ENCODE measurements around the gene SUPT4H1. TPM values are rescaled to one million over a fixed set of nuclear protein-coding genes. Genes with fewer than 3 reads are reported as not detected.

SUPT4H1 gene
- total and polyA plus RNA-seq, 9 of the 15 experiments (the other 6 are each of a cell fraction or from before 2014, with no cell fraction given) = 62.1 to 320 (median 117) TPM

DNA sequence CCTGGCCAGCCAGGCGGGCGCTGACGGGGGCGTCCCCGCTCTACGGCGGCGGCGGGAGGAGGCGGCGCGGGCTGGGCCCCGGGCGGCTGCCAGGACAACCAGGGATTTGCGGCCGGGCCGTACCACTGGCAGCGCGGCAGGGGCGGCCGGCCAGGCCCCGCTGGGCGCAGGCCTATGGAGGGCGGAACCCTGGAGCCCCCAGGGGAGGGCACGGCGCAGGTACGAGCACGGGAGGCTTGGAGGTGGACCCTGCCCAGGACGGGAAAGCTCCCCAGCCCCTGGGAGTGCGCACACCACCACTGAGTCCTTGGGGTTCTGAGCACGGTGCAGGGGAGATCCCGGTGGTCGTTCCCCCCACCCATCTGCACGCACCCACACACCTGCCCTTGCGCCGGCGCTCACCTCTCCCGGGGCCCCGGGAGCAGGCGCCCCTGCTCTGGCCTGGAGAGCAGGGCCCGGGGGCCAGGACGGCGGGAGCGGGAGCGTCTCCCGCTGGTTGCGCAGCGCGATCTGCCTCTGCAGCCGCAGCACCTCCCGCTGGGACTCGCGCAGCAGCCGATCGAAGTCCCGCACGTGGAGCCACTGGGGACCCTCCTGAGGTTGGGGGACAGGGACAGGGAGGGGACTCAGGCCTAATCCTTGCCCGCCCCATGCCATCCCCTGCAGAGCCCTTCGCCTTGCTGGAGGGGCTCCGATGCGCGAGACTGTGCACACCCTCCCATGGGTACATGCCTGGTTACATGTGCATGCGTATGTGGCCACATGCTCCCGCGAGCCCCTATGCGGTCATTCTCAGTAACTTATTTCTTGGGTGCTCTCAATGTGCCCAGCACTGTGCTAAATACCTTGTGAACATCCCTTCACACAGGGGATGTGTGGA, 27.4 kb downstream of the SUPT4H1 start (continued):
- TF ChIP-seq, protein P1, sequence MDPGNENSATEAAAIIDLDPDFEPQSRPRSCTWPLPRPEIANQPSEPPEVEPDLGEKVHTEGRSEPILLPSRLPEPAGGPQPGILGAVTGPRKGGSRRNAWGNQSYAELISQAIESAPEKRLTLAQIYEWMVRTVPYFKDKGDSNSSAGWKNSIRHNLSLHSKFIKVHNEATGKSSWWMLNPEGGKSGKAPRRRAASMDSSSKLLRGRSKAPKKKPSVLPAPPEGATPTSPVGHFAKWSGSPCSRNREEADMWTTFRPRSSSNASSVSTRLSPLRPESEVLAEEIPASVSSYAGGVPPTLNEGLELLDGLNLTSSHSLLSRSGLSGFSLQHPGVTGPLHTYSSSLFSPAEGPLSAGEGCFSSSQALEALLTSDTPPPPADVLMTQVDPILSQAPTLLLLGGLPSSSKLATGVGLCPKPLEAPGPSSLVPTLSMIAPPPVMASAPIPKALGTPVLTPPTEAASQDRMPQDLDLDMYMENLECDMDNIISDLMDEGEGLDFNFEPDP (CRISPR knock-in tag; IDR thresholded peaks at IDR 0.05) = no peak
- TF ChIP-seq NEUROD1 (IDR thresholded peaks at IDR 0.05; ENCODE audit: borderline replicate concordance, low read depth, low read length, partially characterized antibody) (no peak), TCF3 (CRISPR knock-in tag; IDR thresholded peaks at IDR 0.05) (no peak), SPI1 (IDR thresholded peaks at IDR 0.05; ENCODE audit: borderline replicate concordance, low read depth, low read length) (no peak), PHB2 (IDR thresholded peaks at IDR 0.05; ENCODE audit: low read depth) (no peak), PYGO2 (tag; IDR thresholded peaks at IDR 0.05) (no peak), PML (IDR thresholded peaks at IDR 0.05; ENCODE audit: low read length) (no peak), PPARD (CRISPR knock-in tag; IDR thresholded peaks at IDR 0.05) (no peak), ZZZ3 (IDR thresholded peaks at IDR 0.05) (no peak), NCOA6 (IDR thresholded peaks at IDR 0.05) (no peak), THRAP3 (IDR thresholded peaks at IDR 0.05; ENCODE audit: borderline replicate concordance) (no peak), POLR2G (IDR thresholded peaks at IDR 0.05; ENCODE audit: low read depth, low read length) (peak; percentile 67)
